ELF-1 (cell line): ENCODE results near the gene CTBP2.

Source experiments
- DNase-seq: peaks from one replicate; pipeline ENCODE4 v3.0.0-alpha.2; 2016; ENCODE audit warnings: low read depth, low spot score

The CTBP2 gene

DNA sequence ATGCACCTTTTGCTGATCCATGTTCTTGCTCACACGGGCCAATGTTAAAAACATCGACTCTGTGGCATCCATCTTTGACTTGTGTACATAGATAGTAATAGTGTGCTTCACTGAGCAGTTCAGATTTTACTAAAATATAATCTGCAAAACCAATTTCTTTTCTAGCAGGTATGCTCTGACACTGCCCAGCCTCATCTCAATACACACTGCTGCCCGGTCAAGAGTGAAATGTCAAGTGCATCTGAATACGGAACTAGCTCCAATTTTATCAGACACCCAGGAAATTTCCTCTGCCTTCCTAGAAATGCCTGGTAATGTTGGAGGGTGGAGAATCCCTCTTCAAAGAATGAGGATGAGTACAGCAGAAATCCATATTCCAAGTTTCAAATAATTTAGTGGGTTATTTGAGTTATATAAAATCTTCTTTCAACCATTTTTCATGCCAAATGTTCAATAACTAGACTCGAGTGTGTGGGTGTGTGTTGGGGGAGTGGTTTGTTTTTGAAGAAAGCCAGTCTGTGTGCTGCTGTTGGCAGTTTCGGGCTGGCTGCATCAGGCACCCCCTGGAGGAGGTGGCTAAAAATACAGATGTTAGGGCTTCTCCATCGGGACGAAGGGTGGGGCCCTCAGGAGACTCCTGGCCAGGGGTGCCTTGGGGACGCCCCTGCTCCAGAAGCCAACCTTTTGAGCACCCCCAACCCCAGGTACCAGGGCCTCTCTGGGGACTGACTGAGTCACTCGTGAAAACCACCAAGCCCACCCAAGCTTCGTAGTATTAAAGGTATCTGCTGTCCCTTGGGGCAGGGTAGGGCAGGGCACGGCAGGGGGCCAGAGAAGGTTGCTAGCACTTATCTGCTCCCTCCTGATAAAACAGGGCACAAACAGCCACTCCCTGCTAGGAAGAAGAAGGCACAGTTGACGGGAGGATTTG lies 15.4 kb downstream of the CTBP2 start:
- peak; percentile 71 for DNase-seq

DNA sequence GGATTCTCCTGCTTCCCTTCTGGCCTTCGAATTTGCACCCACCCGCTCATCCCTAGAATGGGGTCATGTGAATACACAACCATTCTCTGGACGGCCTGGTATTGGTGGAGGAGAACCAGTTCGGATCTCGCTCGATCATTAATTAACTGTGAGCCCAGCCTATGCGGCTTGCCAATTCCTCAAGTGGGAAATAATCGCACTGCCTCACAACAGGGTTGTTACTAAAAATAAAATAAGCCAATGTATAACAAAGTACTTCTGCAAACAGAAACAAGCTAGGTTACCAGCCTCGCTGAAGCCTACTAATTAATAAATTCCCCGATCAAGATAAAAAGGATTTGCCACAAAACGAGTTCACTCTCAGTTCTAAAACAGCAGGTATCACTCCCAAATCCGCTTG lies 16.2 kb downstream of the CTBP2 start:
- DNase-seq = no peak

DNA sequence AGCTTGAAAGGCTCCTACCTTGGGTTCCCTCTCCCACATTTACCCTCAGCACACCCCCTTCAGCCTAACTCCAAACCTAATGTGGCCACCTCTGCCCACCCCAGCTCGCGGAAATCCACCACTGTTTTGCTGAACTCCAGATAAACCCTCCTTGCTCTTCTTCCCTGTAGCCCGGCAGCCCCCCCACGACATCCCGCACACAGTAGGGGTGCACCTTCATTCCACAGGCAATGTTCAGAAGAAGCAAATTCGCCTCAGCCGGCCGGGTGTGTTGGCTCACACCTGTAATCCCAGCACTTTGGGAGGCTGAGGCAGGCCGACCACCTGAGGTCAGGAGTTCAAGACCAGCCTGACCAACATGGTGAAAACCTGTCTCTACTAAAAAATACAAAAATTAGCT lies 17.4 kb downstream of the CTBP2 start:
- no peak for DNase-seq

DNA sequence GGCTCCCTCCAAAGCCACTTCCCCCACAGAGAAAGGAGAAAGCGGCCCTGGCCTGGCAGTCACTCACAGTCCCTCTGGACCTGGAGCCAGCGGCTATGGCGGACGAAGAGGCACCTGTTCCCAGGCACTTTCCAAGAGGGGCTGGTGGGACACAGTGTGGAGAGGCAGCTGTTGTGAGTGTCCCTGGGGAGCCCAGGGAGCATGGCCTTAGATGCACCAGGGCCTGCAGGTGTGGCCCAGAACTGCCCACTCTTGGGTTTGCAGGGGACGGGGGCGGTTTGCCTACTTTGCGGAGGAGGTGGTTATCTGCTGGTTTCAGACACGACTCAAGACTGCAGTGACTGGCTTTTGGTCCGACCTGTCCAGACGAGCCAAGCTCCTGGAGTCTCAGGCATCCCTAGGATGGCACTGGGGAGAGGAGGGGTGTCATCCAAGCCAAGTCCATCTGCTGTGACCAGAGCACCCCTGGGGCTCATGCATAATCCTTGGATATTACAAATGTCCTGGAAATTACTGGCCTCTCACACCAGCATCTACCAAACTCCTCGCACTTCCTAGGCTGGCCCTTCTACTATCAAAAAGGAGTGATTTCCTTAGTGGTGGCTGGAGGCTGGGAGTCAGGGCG lies 18.4 kb downstream of the CTBP2 start:
- no peak for DNase-seq

DNA sequence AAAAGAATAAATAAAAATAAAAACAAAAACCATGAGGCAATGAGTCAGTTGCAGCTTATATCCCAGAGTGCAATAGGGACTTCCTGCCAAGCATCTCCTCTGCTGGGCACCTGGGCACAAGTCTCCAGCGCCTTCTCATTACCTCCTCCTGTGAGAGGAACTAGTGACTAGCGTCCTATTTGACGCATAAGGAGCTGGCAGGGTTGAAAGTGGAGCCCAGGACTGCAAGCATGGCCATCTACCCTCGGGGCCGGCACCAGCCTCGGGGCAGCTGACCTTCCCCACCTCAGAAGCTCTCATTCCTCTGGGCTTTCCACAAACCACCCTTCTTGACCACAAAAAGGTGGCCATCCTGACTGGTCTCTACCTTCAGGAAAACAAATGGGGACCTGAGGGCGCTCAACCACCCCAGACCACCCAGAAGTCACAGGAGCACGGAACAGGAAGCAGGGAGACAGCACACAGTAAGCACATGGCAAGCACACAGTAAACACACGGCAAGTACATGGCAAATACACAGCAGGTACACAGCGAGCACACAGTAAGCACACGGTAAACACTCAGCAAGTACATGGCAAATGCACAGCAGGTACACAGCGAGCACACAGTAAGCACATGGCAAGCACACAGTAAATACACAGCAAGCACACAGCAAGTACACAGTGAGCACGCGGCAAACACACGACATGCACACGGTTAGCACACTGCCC lies 19.1 kb downstream of the CTBP2 start:
- no peak for DNase-seq

DNA sequence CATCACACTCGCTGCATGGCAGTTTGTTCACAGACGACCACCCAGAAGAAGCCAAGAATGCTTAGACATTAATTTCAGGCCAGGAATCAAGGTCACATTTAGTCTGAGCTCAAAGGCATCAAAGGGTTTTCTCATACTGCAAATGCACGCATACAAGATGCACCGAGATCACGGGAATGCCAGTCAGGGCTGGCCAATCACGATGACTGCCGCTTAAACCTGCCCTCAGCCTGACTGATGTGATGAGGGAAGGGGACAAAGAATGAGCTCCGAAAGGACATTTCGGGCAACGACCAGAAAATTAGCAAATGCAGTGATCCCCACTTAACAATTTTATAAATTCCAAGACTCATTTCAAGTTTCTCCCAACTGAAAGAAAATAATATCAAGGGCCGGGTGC lies 20.2 kb downstream of the CTBP2 start:
- no peak for DNase-seq

DNA sequence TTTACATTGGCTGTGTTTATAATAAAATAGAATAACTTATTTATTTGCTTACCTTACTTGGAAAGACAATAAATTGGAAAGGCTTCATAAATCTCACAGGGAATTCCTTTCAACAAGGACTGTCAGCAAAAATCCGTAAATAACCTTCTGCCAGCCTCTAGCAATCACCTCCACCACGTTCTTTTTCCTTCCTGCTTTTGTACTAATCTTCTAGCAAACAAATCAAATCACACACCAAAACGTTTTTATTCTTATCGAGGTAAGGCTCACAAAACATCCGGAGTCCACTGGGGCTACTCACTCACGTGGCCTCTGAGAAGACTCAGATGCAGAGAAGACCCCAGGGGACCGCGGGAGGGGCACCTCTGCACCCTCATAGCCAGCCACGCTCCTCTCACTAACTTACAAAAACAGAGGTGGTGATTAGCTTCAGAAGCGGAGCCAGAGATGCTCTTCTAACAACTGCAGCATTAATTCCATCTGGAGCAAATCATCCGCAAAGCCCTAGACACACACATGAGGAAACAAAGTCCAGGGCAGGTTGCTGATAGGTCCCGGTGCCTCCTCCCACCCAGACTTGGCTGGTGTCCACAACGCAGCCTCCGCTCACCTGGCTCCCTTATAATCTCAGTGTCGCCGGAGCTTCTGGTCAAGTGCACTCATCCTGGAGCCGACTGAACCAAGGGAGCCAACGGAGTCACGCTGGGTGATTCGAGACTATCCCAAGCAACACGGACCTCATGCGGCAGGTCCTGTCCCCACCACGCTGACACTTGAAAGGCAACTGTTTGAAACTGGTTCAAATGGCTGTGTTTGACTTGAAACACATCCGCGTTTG lies 22.5 kb downstream of the CTBP2 start:
- no peak for DNase-seq

DNA sequence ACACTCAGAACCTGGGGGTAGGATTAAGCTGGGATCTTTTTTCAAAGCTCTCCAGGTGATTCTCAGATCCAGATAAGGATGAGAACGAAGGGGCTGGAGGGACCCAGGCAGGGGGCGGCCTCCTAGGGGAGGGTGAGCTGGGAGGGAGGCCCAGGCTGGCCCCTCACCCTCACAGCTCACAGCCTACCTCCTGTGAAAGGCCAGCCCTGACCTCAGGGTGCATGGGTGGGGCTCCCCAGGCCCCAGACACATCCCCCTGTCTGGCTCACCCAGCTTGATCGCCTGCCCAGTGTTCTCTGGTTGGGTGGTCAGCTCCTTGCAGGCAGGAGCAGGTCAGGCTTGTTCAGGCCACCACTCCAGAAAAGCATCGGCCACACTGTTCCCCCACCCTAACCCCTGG lies 24.3 kb downstream of the CTBP2 start:
- no peak for DNase-seq

DNA sequence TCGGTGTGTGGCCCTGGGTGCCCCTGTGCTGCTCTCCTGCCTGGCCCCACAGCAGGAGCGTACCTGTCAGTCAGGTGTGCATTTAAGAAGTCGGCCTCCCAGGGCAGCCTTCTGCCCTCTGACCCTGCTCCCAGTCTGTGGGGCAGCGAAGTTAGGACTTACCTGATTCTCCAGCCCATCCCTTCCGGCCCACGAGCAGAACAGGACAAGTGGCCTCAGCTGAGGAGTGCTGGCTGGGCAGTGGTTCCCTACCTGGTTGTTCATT lies 24.7 kb downstream of the CTBP2 start:
- DNase-seq = no peak

DNA sequence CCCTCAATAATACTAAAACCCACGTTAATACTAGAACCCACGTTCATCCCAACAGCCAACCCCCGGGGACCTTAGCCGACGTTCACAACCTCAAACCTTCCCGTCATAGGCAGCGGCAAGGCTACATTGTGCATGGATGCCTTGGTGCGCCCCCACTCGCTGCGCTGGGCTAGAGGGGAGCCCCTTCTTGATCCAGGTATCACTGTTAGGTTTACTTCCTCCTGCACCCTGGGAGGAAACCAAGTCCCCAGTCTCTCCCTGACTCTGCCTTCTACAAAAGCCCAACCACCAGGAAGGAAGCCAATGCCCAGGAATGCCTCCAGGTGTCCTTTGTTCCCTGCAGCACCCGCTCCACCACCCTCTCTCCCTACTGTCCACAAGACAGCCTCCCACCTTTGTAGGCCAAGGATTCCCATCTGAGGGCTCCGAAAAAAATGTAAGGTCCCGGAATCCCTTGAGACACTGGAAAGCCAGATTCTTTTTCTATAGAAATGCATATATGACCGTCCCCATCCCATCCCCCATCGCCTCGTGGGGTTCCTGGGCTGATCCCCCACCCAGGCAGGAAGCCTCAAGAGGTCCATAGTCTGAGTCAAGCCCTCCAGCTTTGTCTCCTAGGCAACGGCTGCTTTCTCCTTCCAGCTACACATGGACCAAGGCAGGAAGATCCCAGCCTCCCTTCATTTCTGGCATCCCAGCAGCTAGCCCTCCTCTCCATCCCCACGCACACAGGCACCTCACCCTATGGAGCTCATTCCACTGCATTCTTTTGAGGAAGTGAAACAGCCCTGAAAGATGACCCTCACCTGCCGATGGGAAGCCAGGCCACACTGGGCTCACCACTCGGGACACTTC lies 25.2 kb downstream of the CTBP2 start:
- DNase-seq = peak; percentile 34

DNA sequence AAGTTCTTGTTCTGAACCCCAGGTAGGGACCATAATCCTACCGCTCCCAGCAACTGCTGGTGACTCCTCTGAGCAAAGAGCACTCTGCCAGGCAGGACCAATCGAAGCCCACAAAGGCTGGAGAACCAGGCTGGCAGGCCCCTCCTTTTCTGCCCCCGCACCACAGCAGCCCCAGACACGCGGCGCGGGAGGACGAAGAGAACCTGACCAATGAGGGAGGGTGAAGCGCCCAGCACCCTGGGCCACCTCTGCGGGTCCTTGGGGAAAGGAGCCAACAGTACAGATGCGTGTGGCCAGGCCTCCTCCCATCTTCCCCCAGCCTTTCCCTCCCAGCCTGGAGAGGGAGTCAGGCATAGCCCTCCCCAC lies 25.9 kb downstream of the CTBP2 start:
- DNase-seq = no peak

DNA sequence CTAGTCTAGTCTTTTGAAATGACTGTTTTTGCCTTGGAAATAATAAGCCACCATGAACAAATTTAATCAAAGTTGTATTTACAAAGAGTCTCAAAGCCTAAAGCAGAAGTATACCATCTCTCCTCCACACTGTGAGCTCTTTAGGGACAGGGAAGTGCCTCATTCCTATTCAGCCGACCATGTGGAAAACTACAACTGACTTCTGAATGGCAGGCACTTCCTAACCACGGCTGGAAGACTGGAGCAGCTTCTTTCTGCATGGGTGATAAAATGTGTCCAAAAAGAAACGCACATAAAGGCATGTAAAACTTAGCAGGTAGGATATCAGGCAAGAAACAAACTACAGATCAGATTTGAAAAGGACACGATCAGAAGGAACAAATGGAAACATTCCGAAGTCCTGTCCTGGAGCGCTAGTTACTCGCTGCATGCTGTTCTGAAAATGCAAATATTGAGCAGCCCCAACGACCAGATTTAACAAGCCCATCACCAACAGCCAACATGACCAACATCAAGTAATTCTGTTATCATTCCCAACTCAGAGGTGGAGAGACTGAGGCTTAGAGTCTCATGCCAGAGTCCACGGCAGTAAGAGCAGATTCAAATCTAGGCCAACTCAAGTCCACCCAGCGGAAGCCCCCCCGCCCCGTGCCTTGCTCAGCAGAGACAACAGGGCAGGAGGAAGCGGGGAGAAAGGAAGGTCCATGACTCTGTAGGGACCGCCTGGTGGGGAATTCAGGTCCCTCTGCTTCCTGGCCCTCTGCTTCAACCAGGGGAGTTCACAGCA lies 26.5 kb downstream of the CTBP2 start:
- no peak for DNase-seq

DNA sequence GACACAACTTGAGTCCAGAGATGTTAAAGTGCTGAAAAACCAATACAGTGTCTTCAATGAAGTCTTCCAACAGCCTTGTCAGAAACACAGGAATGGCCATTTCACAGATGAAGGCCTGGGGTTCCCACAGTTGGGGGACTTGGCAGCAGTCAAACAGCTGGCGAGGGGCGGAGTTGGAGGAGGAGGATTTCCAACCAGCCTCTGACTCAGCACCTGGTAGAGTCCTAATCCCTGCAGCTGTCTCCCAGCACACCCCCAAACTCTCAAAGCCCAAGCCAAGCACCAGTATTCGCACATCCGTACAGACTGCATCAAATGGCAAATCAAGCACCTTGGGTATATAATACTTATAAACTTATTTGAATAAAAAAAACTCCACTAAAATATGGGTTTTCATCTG lies 28.0 kb downstream of the CTBP2 start:
- no peak for DNase-seq

DNA sequence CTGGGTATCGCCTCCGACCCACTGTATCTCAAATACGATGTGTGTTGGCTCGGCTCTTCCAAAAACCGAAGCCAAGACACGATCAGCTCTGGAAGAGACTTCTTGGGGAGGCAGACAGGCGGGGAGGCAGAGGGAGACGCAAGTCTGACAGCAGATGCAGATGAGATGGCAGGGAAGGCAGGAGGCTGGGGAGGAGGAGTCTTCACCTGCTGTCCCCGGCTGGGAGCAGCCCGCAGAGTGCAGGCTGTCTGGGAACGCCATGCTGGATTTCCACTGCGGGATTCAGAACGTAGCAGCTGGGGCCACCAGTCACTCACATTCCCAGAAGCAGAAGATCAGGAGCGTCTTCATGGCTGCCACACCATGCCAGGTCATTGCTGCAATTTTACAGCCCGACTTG lies 29.4 kb downstream of the CTBP2 start:
- DNase-seq = no peak

DNA sequence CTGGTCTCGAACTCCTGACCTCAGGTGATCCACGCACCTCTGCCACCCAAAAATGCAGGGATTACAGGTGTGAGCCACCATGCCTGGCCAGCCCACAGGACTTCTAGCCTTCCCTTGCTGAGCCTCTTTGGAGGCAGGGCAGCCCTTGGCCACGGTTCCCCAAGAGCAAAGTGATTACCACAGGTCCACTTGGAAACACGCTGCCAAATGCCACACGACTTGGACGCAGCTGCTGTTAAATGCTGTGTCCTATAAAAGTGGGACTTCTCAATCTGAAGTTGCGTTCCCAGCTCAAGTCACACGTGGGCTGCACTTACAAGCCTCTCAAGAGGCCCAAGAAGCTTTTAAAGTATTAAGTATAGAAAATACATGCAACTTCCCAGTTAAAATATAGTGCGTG lies 30.1 kb downstream of the CTBP2 start:
- no peak for DNase-seq

DNA sequence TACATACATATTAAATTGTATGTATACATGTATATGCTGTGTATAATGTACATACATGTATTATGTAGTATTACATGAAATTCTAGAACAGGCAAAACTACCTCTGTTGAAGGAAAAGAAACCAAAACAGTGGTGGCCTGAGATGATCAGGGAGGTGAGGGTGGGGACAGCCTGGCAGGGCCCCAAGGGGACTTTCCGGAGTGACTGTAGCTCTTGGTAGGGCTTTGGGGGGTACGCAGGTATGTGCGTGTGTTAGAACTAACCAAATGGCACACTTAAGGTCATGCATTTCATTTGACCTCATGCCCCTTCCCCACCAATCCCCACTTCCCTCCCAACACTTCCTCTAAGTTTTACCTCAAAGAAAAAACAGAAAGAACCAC lies 31.3 kb downstream of the CTBP2 start:
- DNase-seq = no peak

DNA sequence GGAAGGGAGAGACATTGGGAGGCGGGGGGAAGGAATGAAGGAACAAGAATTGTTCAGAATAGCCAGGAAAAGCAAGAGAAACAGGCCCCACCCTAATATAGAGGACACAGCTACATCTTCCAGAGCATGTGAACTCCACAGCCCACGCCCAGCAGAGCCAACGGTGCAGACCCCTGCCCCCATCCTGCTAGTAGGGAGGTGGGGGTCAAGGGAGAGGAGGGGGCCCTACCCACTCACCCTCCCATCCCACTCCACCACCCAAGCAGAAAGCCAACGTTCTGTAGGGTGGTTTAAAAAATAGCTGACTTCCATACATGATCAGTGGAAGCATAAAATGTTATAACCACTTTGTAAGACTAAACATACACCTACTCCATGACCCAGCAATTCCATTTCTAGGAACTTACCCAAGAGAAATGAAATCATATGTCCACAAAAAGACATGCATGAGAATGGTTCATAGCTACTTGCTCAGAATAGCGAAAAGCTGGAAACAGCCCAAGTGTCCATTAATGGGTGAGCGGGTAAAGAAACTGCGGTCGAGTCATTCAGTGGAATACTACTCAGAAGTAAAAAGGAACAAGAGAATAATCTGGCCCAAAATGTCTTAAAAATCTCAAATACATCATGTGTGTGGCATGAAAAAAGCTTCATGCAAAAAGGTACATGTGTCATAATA lies 31.8 kb downstream of the CTBP2 start:
- no peak for DNase-seq

DNA sequence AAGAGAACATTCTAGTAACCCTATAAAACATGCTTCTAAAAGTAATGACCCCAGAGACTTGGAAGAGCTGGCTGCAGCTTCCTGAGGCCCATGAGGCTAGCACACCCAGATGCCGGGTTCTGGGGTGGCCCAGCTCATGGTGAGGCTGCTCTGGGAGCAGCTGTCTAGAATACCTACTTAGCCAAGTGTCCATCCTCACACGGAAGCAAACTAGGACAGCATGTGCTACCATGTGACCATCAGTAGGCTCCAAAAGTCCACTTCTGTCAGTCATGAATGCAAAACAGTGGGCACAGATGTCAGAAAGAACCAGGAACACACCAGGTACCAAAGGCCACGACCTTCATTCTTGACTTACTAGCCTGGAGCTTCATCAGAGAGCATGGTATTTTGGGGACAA lies 32.4 kb downstream of the CTBP2 start:
- DNase-seq = no peak

DNA sequence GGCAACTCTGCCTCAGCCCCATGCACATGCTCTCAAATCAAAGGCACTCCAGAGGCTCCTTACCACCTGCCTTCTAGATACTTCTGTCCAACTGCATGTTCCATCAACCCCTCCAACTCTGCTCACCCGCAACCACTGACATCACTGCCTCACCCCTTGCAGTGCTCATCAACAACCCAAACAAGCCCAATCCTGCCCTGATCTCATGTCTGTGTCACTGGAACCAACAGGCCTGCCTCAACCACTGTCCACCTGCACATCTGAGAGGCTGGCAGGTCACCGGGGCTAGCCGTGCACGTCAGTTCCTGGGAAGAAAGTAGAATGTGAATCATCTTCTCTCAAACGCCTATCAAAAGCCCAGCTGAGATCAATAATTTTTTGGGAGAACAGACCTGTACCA lies 33.3 kb downstream of the CTBP2 start:
- DNase-seq = no peak
